HL-60 (cell line): Measurements from ENCODE around the gene VWA1.
"Not testable (repeated sequence)": the region's sequence is repeated elsewhere in the genome, so short reads cannot be mapped to it uniquely, and the experiment has no call there.

Experiments used
- DNase-seq, 2 experiments: peaks; one replicate each; pipeline ENCODE4 v3.0.0-alpha.2; 2010 to 2020; ENCODE audit warnings: low read depth in 1 of 2, low spot score in 1 of 2
- H3K27ac ChIP-seq: fragments of 250-450 bp; sonication (Bioruptor Pico); replicated peaks from 2 replicates; pipeline ENCODE4 v1.5.1; 2020; ENCODE audit warnings: mild to moderate bottlenecking, moderate library complexity
- H3K27me3 ChIP-seq: fragments of 250-450 bp; sonication (Bioruptor Pico); 2 replicates; pipeline ENCODE4 v1.5.1; 2021; ENCODE audit warnings: mild to moderate bottlenecking, moderate library complexity; ENCODE audit not compliant: insufficient read depth, poor library complexity, severe bottlenecking
- H3K4me3 ChIP-seq: replicated peaks from 2 replicates; pipeline ENCODE4 v1.5.1; 2011; ENCODE audit warnings: mild to moderate bottlenecking, control low read depth, low read length; ENCODE audit not compliant: insufficient read depth
- GABPA ChIP-seq: IDR thresholded peaks from 2 replicates; pipeline ENCODE4 v1.6.1; 2012; ENCODE audit warnings: low read depth
- POLR2AphosphoS5 ChIP-seq: IDR thresholded peaks from 2 replicates; pipeline ENCODE4 v1.6.1; 2012; ENCODE audit warnings: low read depth
- SPI1 ChIP-seq: IDR thresholded peaks from 2 replicates; pipeline ENCODE4 v1.6.1; 2012; ENCODE audit warnings: low read depth, mild to moderate bottlenecking, borderline replicate concordance
- TF ChIP-seq, protein P1 (sequence below): IDR thresholded peaks from one replicate; pipeline ENCODE4 v1.5.1; 2011; ENCODE audit warnings: low read length, control low read depth, inconsistent platforms; ENCODE audit not compliant: insufficient read depth
- TF ChIP-seq, protein P2 (sequence below): IDR thresholded peaks from 2 replicates; pipeline ENCODE4 v1.6.1; 2012; ENCODE audit warnings: low read depth; ENCODE audit not compliant: insufficient replicate concordance

Gene VWA1

DNA sequence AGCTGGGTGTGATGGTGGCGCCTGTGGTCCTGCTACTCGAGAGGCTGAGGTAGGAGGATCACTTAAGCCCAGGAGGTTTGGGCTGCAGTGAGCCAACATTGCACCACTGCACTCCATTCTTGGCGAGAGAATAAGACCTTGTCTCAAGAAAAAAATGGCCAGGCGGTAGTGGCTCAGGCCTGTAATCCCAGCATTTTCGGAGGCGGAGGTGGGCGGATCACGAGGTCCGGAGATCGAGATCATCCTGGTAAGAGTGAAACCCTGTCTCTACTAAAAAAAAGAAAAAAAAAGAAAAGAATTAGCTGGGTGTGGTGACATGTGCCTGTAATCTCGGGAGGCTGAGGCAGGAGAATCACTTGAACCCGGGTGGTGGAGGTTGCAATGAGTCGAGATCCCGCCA, 47.4 kb downstream of the VWA1 start:
- Histone ChIP-seq H3K27ac (no peak overlapping the region), H3K4me3 (no peak overlapping the region), H3K27me3 (no peaks in the 10 kb centered on the region)
- TF ChIP-seq GABPA (no peak), POLR2AphosphoS5 (no peak), SPI1 (no peak)
- TF ChIP-seq, protein P1, sequence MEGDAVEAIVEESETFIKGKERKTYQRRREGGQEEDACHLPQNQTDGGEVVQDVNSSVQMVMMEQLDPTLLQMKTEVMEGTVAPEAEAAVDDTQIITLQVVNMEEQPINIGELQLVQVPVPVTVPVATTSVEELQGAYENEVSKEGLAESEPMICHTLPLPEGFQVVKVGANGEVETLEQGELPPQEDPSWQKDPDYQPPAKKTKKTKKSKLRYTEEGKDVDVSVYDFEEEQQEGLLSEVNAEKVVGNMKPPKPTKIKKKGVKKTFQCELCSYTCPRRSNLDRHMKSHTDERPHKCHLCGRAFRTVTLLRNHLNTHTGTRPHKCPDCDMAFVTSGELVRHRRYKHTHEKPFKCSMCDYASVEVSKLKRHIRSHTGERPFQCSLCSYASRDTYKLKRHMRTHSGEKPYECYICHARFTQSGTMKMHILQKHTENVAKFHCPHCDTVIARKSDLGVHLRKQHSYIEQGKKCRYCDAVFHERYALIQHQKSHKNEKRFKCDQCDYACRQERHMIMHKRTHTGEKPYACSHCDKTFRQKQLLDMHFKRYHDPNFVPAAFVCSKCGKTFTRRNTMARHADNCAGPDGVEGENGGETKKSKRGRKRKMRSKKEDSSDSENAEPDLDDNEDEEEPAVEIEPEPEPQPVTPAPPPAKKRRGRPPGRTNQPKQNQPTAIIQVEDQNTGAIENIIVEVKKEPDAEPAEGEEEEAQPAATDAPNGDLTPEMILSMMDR = no peak
- TF ChIP-seq, protein P2, sequence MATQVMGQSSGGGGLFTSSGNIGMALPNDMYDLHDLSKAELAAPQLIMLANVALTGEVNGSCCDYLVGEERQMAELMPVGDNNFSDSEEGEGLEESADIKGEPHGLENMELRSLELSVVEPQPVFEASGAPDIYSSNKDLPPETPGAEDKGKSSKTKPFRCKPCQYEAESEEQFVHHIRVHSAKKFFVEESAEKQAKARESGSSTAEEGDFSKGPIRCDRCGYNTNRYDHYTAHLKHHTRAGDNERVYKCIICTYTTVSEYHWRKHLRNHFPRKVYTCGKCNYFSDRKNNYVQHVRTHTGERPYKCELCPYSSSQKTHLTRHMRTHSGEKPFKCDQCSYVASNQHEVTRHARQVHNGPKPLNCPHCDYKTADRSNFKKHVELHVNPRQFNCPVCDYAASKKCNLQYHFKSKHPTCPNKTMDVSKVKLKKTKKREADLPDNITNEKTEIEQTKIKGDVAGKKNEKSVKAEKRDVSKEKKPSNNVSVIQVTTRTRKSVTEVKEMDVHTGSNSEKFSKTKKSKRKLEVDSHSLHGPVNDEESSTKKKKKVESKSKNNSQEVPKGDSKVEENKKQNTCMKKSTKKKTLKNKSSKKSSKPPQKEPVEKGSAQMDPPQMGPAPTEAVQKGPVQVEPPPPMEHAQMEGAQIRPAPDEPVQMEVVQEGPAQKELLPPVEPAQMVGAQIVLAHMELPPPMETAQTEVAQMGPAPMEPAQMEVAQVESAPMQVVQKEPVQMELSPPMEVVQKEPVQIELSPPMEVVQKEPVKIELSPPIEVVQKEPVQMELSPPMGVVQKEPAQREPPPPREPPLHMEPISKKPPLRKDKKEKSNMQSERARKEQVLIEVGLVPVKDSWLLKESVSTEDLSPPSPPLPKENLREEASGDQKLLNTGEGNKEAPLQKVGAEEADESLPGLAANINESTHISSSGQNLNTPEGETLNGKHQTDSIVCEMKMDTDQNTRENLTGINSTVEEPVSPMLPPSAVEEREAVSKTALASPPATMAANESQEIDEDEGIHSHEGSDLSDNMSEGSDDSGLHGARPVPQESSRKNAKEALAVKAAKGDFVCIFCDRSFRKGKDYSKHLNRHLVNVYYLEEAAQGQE = no peak
- no peak for DNase-seq

DNA sequence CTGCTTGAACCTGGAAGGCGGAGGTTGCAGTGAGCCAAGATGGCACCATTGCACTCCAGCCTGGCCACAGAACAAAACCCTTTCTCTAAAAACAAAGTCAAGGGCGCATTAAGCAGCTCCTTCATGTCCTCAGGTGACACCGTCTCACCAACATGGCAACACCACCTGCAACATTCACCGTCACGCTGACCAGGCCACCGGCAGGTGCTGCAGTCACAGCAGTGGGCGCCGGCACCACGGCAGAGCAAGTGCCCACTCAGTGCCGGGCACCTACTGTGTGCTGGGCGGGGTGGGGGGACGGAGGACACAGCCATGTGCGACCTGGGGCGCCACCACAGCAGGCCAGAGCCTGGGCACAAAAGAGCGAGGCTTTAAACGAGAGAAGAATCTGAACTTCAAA, 48.2 kb downstream of the VWA1 start:
- no peak for DNase-seq
- Histone ChIP-seq H3K4me3 (no peak overlapping the region), H3K27ac (no peak overlapping the region), H3K27me3 (no peaks in the 10 kb centered on the region)
- TF ChIP-seq, protein P1 = no peak
- TF ChIP-seq, protein P2 = no peak
- TF ChIP-seq GABPA (no peak), POLR2AphosphoS5 (no peak; the same call in 1 of the 2 replicates), SPI1 (no peak)

DNA sequence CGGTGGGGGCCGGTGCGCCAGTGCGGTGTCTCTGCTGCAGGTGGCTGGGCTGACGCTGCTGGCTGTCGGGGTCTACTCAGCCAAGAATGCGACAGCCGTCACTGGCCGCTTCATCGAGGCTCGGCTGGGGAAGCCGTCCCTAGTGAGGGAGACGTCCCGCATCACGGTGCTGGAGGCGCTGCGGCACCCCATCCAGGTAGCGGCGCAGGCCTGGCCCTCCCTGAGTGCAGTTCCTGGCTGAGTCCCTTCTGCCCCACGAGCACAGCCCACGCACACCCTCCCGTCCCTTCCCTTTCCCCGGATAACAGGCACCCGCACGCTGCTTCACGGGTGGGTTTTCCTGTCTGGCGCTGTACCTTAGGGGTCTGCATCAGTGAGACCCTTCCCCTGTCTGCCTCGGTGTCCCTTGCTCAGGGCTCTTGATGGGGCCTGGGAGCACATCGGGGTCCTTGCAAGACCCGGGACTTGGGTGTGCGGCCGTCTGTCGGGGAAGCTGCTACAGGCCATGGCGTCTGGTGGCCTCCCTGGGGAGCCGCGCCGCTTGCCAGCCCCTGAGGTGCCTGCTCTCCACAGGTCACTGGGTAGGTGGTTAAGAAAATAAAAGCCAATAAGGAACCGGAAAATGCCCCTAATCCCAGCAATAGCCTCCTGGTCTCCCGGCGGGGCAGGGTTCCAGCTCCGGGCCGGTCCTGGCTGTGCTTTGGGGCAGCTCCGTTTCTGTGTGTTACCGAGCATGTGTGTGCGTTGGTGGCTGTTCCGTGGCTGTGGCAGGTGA, 49.7 kb downstream of the VWA1 start:
- H3K4me3 ChIP-seq = not testable (repeated sequence)

DNA sequence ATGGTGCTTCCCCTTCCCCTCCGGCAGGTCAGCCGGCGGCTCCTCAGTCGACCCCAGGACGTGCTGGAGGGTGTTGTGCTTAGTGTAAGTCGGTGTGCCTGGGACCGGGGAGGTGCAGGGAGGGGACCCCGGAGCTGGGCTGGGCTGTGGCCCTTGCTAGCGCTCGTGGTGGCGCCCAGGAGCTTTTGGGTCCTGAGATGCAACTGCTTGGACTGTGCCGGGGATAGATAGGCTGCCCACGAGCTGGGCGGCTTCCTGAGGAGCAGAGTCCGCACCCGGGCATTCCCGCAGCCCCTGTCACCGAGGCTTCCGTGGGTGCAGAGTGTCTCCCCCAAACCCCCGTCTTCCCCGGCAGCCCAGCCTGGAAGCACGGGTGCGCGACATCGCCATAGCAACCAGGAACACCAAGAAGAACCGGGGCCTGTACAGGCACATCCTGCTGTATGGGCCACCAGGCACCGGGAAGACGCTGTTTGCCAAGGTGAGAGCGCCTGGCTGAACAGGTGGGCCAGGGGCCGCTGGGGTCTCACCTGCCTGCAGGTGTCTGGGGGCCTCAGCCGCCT, 50.3 kb downstream of the VWA1 start:
- H3K27me3 ChIP-seq, H3K27ac ChIP-seq, H3K4me3 ChIP-seq, DNase-seq: not testable (repeated sequence)

More for the DNA sequence above, 49.7 kb downstream of the VWA1 start:
- H3K27ac ChIP-seq, H3K27me3 ChIP-seq, DNase-seq: not testable (repeated sequence)

DNA sequence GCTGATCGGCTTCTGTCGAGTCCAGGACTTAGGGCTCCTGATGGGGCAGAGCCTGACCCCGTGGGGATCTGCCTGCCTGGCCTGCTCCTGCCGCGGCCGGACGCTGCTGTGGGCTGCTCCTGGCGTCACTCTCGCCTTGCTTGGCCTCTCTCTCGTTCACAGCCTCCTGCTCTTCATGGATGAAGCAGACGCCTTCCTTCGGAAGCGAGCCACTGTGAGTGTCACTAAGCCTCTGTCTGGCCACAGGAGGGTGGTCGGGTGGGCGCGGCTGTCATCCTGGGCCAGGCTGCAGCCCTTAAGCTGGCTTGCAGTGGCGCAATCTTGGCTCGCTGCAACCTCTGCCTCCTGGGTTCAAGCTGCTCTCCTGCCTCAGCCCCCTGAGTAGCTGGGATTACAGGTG, 52.2 kb downstream of the VWA1 start:
- Histone ChIP-seq H3K27ac (no peak overlapping the region), H3K4me3 (no peak overlapping the region), H3K27me3 (no peaks in the 10 kb centered on the region)
- TF ChIP-seq, protein P1 = no peak
- TF ChIP-seq GABPA = no peak
- no peak for TF ChIP-seq POLR2AphosphoS5
- no peak for TF ChIP-seq SPI1
- TF ChIP-seq, protein P2 = no peak
- no peak for DNase-seq
